CD4-positive, alpha-beta memory T cell (primary cell): ENCODE data around the gene CSTF1. TPM values are rescaled to one million over a fixed set of nuclear protein-coding genes. Genes with fewer than 3 reads are reported as not detected.

ENCODE experiments used
- CTCF ChIA-PET: fragments of 350-600 bp; sonication (Branson Sonifier 250); formaldehyde crosslinking; loops from one replicate; lab custom pipeline; 2021; ENCODE audit warnings: inconsistent platforms; ENCODE audit not compliant: partially characterized antibody; lab: Charles Lee
- POLR2A ChIA-PET: fragments of 350-600 bp; sonication (Branson Sonifier 250); formaldehyde crosslinking; loops from one replicate; lab custom pipeline; 2021; ENCODE audit not compliant: partially characterized antibody; lab: Charles Lee
- DNase-seq, 5 donors: peaks; one replicate each; pipeline versions ENCODE4 v3.0.0 to v3.0.0-alpha.2; 2020 to 2022; ENCODE audit warnings: mixed read lengths in 1 of 5
- H3K27ac ChIP-seq: one replicate; pipeline ENCODE4 v1.7.0; 2013; ENCODE audit warnings: low read depth, low read length
- H3K27me3 ChIP-seq: 2 replicates; pipeline ENCODE4 v1.7.0; 2013; ENCODE audit warnings: mild to moderate bottlenecking, low read length, moderate library complexity; ENCODE audit not compliant: insufficient read depth
- H3K36me3 ChIP-seq: 2 replicates; pipeline ENCODE4 v1.7.0; 2013; ENCODE audit warnings: mild to moderate bottlenecking, low read length, moderate library complexity; ENCODE audit not compliant: insufficient read depth
- H3K4me1 ChIP-seq: 2 replicates; pipeline ENCODE4 v1.7.0; 2013; ENCODE audit warnings: mild to moderate bottlenecking, low read length, moderate library complexity; ENCODE audit not compliant: insufficient read depth
- H3K4me3 ChIP-seq, 2 donors: one replicate each; pipeline ENCODE4 v1.7.0; 2013; ENCODE audit warnings: low read length in 2 of 2, mild to moderate bottlenecking in 1 of 2
- H3K9me3 ChIP-seq, 2 donors: one replicate each; pipeline ENCODE4 v1.7.0; 2013; ENCODE audit warnings: low read length in 2 of 2, control low read depth in 1 of 2; ENCODE audit not compliant: control insufficient read depth in 1 of 2
- H3K27ac Mint-ChIP-seq, 7 donors: one replicate each; pipeline ENCODE4 v1.8.0; 2020 to 2021; ENCODE audit warnings: mixed read lengths in 7 of 7, mild to moderate bottlenecking in 6 of 7, inconsistent platforms in 3 of 7, moderate library complexity in 3 of 7
- H3K27me3 Mint-ChIP-seq, 2 donors: one replicate each; pipeline ENCODE4 v1.8.0; 2020 to 2021; ENCODE audit warnings: mixed read lengths in 2 of 2
- H3K36me3 Mint-ChIP-seq, 2 donors: one replicate each; pipeline ENCODE4 v1.8.0; 2020 to 2021; ENCODE audit warnings: mixed read lengths in 2 of 2, inconsistent platforms in 1 of 2, mild to moderate bottlenecking in 1 of 2
- H3K4me1 Mint-ChIP-seq, 4 donors: one replicate each; pipeline ENCODE4 v1.8.0; 2020 to 2021; ENCODE audit warnings: mixed read lengths in 4 of 4, mild to moderate bottlenecking in 1 of 4
- H3K4me3 Mint-ChIP-seq, 8 donors: one replicate each; pipeline ENCODE4 v1.8.0; 2020 to 2021; ENCODE audit warnings: mixed read lengths in 8 of 8, mild to moderate bottlenecking in 7 of 8, moderate library complexity in 6 of 8, inconsistent platforms in 3 of 8
- H3K9me3 Mint-ChIP-seq, 8 donors: one replicate each; pipeline ENCODE4 v1.8.0; 2020 to 2021; ENCODE audit warnings: mixed read lengths in 8 of 8, mild to moderate bottlenecking in 5 of 8, inconsistent platforms in 3 of 8, moderate library complexity in 1 of 8
- intact Hi-C: fragments of 100-400 bp; cut with micrococcal nuclease; formaldehyde crosslinking; loops from one replicate; pipeline ENCODE4 v1.15.1; 2023
- polyA plus RNA-seq, 2 donors: library from polyadenylated mRNA; unstranded; fragments of 300-500 nt; fragmentation: Illumina TruSeq; gene quantifications; one replicate each; pipeline ENCODE4 v1.2.3, GENCODE V29; 2021
- total RNA-seq, 2 experiments: library from RNA; stranded (reverse); gene quantifications; one replicate each; pipeline ENCODE4 v1.2.3, GENCODE V29; 2021

The CSTF1 gene
- total and polyA plus RNA-seq, 4 experiments from 2014 or later, result 40.9 to 55.3 (median 49.0) TPM

DNA sequence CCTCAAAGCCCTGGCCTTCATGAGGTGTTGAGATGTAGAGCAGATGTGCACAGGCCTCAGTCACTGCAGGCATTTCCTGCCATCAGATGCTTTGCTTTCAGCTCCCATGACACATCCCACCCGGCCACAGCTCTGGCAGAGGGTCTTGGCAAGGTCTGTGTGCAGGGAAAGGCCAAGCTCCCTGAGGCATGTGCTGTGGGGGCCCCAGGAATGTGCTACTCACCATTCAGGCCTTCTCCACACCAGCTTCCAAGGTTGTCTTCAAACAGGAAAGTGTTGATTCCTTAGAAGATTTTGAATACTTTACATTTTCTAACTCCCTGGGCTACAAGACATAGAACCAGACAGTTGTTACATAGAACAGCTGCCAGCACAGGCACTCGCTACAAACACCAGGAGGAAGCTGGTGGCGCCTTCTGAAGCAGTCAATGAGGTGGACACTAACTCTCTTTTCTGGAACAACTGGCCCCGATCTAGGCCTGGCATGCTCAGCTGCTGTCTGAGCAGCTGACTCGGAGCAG lies 47.4 kb downstream of the CSTF1 start:
- POLR2A ChIA-PET, result interaction anchor here (0.6 to 6.0 kb wide), 7 partner anchors 17 to 47 kb away, joined by 3 to 40 read pairs (median 5); partner anchors contain the start of genes AURKA, CASS4, CSTF1 and RTF2
- H3K27ac ChIP-seq, result peak overlapping the region; percentile 5
- CTCF ChIA-PET, result interaction anchor here (0.7 to 1.8 kb wide), 6 partner anchors 13 to 39 kb away, joined by 3 to 4 read pairs (median 3); partner anchors contain the start of gene CASS4

DNA sequence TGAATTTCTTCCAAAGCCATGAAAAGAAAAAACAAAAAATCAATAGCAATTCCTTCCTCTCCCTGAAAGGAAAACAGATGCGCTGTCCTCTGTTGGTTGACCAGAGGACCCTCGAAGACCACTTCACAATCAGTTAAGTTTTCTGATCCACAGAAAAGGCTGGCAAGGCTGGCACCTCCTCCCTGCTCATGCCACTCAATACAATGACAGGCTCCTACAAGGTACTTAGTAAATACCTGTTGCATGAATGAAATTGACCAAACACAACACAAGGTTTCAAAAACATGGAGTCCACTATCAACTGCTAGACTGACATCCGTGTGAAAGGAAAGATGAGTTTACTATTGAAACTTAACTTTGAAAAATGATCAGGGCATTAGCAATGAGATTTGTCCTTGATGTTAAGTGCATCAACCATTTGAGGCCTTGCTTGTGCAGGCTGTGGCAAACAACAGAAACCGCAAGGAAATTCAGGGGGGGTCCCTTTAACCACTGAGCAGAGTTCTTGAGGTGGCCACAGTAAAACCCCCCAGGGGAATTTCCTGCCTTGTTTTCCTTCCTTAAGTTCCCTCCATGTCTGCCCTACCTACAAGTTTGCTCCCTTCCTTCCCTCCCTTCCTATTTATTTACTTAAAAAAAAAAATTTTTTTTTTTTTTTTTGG lies 48.0 kb downstream of the CSTF1 start:
- Mint-ChIP-seq H3K27me3 (no peaks in the 10 kb centered on the region), H3K27ac (peak overlapping the region; percentile 86 to 94 (median 89)), H3K4me3 (peak overlapping the region; percentile 54 to 89 (median 73)), H3K9me3 (no peaks in the 10 kb centered on the region), H3K36me3 (peaks cover 0 to 27% of the 10 kb centered on the region in 2 donors), H3K4me1 (peaks cover 29 to 68% (median 49%) of the 10 kb centered on the region in 4 donors)
- Histone ChIP-seq H3K4me1 (peaks cover 53% of the 10 kb centered on the region), H3K9me3 (no peaks in the 10 kb centered on the region), H3K27ac (peak overlapping the region; percentile 5), H3K27me3 (no peaks in the 10 kb centered on the region), H3K36me3 (peaks cover 5% of the 10 kb centered on the region), H3K4me3 (no peak overlapping the region)
- CTCF ChIA-PET, result interaction anchor here (0.7 to 1.8 kb wide), 6 partner anchors 12 to 40 kb away, joined by 3 to 4 read pairs (median 3); partner anchors contain the start of gene CASS4
- POLR2A ChIA-PET, result interaction anchor here (0.6 to 6.0 kb wide), 7 partner anchors 18 to 48 kb away, joined by 3 to 40 read pairs (median 5); partner anchors contain the start of genes AURKA, CASS4, CSTF1 and RTF2
- DNase-seq, result peak; percentile 58 to 85 (median 68)
- intact Hi-C loops, result loop anchor here (1.0 to 2.0 kb wide), 3 partner anchors 18 to 40 kb away; partner anchors contain the start of gene CASS4

More for the DNA sequence above, 47.4 kb downstream of the CSTF1 start:
- Mint-ChIP-seq H3K27ac (peak overlapping the region; percentile 86 to 94 (median 89)), H3K9me3 (no peaks in the 10 kb centered on the region), H3K4me3 (peak overlapping the region; percentile 31 to 89 (median 73)), H3K27me3 (no peaks in the 10 kb centered on the region), H3K4me1 (peaks cover 31 to 71% (median 50%) of the 10 kb centered on the region in 4 donors), H3K36me3 (peaks cover 0 to 21% of the 10 kb centered on the region in 2 donors)
- no peaks in the 10 kb centered on the region for H3K9me3 ChIP-seq
- intact Hi-C loops, result loop anchor here (1.0 to 2.0 kb wide), 3 partner anchors 17 to 39 kb away; partner anchors contain the start of gene CASS4
- H3K36me3 ChIP-seq, result peaks cover 5% of the 10 kb centered on the region
- no peak for DNase-seq
- peaks cover 53% of the 10 kb centered on the region for H3K4me1 ChIP-seq
- no peak overlapping the region for H3K4me3 ChIP-seq
- H3K27me3 ChIP-seq, result no peaks in the 10 kb centered on the region

DNA sequence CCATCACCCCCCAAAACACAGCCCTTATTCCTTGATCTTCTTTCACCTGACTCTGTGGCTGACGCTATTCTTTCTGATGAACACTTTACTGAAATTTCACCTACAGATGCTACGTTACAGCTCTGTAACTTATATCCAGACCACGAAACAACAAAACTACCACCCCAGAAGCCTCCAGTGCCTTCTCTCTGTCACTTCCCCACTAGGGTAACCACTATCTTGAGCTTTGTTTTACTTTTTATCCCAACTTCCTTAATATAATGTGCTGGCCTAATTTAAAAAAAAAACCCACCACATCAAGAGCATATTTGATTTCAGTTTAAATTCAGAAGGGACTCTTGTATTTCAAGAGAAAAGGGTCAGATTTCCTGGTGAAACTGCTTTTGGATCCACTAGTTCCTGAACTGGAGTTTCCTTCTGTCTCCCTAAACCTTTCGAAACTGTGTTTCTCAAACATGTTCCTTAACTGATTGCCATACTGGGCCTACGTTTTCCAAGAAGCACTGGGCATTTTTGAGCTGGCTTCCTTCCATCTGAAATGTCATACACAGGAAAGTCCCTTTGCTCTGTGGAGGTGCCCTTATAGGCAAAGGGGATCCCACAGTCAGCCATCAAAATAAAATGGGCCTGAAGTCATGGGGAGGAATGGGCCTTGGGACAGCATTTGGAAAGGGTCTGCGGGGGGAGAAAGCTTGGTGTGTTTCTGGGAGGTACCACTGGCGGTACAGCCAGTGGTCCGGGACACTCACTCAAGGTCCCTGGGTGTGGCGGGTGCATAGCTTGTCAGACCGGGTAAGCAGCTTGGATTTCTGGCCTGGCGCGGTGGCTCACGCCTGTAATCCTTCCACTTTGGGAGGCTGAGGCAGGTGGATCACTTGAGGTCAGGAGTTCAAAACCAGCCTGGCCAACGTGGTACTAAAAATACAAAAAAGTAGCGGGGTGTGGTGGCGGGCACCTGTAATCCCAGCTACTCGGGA lies 50.2 kb downstream of the CSTF1 start:
- Histone ChIP-seq H3K4me3 (no peak overlapping the region), H3K27ac (peak overlapping the region; percentile 7), H3K4me1 (peaks cover 51% of the 10 kb centered on the region), H3K27me3 (no peaks in the 10 kb centered on the region), H3K9me3 (no peaks in the 10 kb centered on the region), H3K36me3 (peaks cover 4% of the 10 kb centered on the region)
- peaks cover 28 to 52% (median 40%) of the 10 kb centered on the region in 4 donors for H3K4me1 Mint-ChIP-seq
- H3K4me3 Mint-ChIP-seq, result peak overlapping the region in 6 of 8 donors; percentile 15 to 82 (median 41)
- H3K9me3 Mint-ChIP-seq, result no peaks in the 10 kb centered on the region
- CTCF ChIA-PET, result interaction anchor here (1.0 to 1.9 kb wide), 3 partner anchors 10 to 33 kb away, joined by 3 to 4 read pairs (median 4); no protein-coding TSS in a partner anchor
- intact Hi-C loops, result no loop called here
- POLR2A ChIA-PET, result interaction anchor here (0.6 to 6.0 kb wide), 3 partner anchors 25 to 45 kb away, joined by 3 to 40 read pairs (median 3); partner anchors contain the start of gene CASS4
- H3K27ac Mint-ChIP-seq, result peak overlapping the region; percentile 54 to 94 (median 89)
- no peaks in the 10 kb centered on the region for H3K27me3 Mint-ChIP-seq
- peaks cover 0 to 38% of the 10 kb centered on the region in 2 donors for H3K36me3 Mint-ChIP-seq
- peak in 1 of 5 donors; percentile 22 for DNase-seq

DNA sequence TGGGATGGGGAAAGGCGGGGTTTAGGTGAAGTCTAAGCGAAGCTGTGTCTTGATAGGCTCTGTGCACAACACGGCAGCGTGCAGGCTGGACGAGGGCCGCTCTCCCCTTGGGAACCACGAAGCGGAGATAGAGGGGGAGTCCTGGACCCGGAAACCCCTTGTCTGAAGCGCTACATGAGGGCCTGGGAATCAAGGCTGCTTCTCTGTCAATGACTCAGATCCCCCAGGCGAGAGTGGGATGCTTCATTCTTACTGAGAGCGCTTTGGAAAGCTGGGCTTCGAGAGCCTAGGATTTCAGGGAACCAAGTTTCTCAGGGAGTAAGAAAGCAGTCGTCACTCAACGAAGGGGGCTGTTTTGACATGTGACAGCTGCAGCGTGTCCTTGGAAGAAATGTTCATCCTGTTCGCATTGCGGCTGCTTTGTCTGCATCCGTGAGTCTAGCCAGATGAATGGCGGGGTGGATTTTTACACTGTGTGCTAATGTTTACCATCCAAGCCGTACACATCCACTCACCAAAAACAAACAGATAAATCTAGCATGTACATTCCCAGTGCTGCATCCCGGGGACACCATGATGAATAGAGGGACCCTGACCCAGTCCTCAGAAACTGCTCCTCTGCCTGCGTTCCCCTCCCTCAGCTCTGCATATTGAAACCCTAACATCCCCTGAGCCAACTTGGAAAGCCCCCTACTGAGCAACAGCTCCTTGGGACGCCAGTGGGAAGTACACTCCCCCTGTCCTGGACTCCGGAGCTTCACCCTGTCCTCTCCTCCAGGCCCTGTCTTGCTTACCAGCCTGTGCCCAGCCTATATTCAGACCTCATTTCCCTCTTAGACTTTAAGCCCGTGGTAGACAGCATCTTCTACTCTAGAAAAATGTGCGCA lies 51.5 kb downstream of the CSTF1 start:
- peaks cover 4% of the 10 kb centered on the region for H3K36me3 ChIP-seq
- no peaks in the 10 kb centered on the region for H3K27me3 Mint-ChIP-seq
- no peaks in the 10 kb centered on the region for H3K27me3 ChIP-seq
- H3K4me3 ChIP-seq, result no peak overlapping the region
- peak overlapping the region in 6 of 7 donors; percentile 16 to 85 (median 44) for H3K27ac Mint-ChIP-seq
- intact Hi-C loops, result no loop called here
- peaks cover 23 to 40% (median 32%) of the 10 kb centered on the region in 4 donors for H3K4me1 Mint-ChIP-seq
- no peak overlapping the region for H3K27ac ChIP-seq
- peaks cover 8 to 44% of the 10 kb centered on the region in 2 donors for H3K36me3 Mint-ChIP-seq
- peaks cover 39% of the 10 kb centered on the region for H3K4me1 ChIP-seq
- ChIA-PET POLR2A (interaction anchor here (0.6 to 6.0 kb wide), 4 partner anchors 10 to 46 kb away, joined by 3 to 40 read pairs (median 3); partner anchors contain the start of gene CASS4), CTCF (interaction anchor here (0.8 to 1.6 kb wide), 2 partner anchors 38 to 45 kb away, joined by 3 to 4 read pairs; no protein-coding TSS in a partner anchor)
- H3K4me3 Mint-ChIP-seq, result no peak overlapping the region
- H3K9me3 ChIP-seq, result no peaks in the 10 kb centered on the region
- DNase-seq, result no peak
- H3K9me3 Mint-ChIP-seq, result no peaks in the 10 kb centered on the region

DNA sequence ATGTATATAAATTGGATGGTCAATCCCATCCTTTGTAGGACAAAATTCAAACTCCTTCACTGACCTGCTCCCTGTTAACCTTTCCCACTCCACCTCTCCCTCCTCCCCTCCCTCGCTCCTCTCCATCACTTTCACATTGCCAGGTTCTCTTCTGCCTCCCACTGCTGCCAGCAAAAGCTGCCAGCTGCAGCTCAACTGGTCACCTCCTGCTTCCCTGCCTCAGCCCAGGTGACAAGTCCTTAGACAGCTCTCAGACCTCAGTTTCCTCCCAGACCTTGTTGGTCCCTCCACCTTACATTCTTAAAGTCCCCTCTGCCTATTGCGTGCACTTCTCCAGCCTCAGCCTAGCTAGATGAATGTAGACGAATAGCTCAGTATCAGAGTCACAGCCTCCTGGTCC lies 52.7 kb downstream of the CSTF1 start:
- Histone ChIP-seq H3K4me1 (peaks cover 26% of the 10 kb centered on the region), H3K4me3 (no peak overlapping the region), H3K9me3 (no peaks in the 10 kb centered on the region), H3K27ac (no peak overlapping the region), H3K27me3 (no peaks in the 10 kb centered on the region), H3K36me3 (peaks cover 4% of the 10 kb centered on the region)
- CTCF ChIA-PET, result interaction anchor here (1.6 kb wide), 1 partner anchor 46 kb away, joined by 4 read pairs; no protein-coding TSS in a partner anchor
- intact Hi-C loops, result no loop called here
- POLR2A ChIA-PET, result no interaction called here
- Mint-ChIP-seq H3K27ac (peak overlapping the region in 2 of 7 donors; percentile 45 to 46), H3K27me3 (no peaks in the 10 kb centered on the region), H3K36me3 (peaks cover 8 to 47% of the 10 kb centered on the region in 2 donors), H3K9me3 (no peaks in the 10 kb centered on the region), H3K4me1 (peaks cover 17 to 28% (median 23%) of the 10 kb centered on the region in 4 donors), H3K4me3 (no peak overlapping the region)
- DNase-seq, result no peak

DNA sequence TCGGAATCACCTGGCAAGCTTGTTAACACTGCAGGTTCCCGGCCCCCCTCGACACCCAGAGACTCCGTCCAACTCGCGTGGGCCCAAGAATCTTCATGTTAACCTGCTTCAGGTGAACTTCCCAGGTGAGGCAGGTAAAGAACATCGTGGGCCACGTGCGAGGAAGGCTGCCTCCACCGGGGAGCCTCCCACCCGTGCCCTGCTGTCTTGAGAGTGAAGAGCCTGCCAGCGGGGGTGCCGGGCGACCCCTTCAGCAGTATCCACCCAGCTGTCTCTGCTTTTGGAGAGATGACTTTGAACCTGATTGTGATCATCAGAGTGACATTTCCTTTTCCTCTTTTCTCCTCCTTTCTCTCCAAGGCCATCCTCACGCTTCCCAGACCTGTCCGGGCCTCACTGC lies 53.1 kb downstream of the CSTF1 start:
- Histone ChIP-seq H3K4me3 (no peak overlapping the region), H3K9me3 (no peaks in the 10 kb centered on the region), H3K27ac (no peak overlapping the region), H3K36me3 (peaks cover 4% of the 10 kb centered on the region), H3K4me1 (peaks cover 22% of the 10 kb centered on the region), H3K27me3 (no peaks in the 10 kb centered on the region)
- no peak for DNase-seq
- Mint-ChIP-seq H3K27me3 (no peaks in the 10 kb centered on the region), H3K36me3 (peaks cover 8 to 49% of the 10 kb centered on the region in 2 donors), H3K9me3 (no peaks in the 10 kb centered on the region), H3K27ac (peak overlapping the region in 2 of 7 donors; percentile 48 to 70), H3K4me3 (no peak overlapping the region), H3K4me1 (peaks cover 14 to 24% (median 19%) of the 10 kb centered on the region in 4 donors)
- POLR2A ChIA-PET, result no interaction called here
- intact Hi-C loops, result no loop called here
- CTCF ChIA-PET, result interaction anchor here (1.6 kb wide), 1 partner anchor 47 kb away, joined by 4 read pairs; no protein-coding TSS in a partner anchor
